Measurements from ENCODE around the gene XRCC6.
"Not testable (repeated sequence)": the region's sequence is repeated elsewhere in the genome, so short reads cannot be mapped to it uniquely, and the experiment has no call there.

Gene XRCC6

DNA sequence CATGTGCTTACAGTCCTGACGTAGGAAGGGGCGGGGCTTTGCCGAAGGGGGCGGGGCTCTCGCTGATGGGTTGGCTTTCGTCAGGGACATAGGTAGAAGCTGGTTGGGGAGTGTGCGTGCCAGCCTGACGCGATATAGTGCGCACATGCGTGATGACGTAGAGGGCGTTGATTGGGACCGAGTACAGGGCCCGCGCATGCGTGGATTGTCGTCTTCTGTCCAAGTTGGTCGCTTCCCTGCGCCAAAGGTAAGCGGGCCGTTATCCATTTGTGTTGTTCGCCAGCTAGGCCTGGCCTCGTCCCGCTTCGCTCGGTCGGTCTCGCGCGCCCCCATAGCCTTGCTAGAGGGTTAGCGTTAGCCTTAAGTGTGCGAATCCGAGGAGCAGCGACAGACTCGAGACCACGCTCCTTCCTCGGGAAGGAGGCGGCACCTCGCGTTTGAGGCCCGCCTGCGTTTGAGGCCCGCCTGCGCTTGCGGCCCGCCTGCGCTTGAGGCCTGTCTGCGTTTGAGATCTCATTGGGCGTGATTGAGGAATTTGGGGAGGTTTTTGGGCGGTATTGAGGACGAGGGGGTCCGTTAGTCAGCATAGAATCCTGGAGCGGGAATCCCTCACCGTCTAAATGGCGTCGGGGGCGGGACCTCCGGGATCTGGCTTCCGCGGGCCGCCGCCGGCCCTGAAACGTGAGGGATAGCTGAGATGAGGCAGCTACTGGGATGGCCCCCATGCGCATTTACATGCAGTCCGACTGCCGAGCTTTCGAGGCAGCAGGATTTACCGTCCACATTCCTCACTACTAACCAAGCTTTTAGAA is at the start of gene XRCC6:
Gene XRCC6, plus strand, starts transcription at position 197 of the 812 bp plus-strand sequence. CDS start 710 bp downstream, outside the sequence.
- TF ChIP-seq, protein P1, sequence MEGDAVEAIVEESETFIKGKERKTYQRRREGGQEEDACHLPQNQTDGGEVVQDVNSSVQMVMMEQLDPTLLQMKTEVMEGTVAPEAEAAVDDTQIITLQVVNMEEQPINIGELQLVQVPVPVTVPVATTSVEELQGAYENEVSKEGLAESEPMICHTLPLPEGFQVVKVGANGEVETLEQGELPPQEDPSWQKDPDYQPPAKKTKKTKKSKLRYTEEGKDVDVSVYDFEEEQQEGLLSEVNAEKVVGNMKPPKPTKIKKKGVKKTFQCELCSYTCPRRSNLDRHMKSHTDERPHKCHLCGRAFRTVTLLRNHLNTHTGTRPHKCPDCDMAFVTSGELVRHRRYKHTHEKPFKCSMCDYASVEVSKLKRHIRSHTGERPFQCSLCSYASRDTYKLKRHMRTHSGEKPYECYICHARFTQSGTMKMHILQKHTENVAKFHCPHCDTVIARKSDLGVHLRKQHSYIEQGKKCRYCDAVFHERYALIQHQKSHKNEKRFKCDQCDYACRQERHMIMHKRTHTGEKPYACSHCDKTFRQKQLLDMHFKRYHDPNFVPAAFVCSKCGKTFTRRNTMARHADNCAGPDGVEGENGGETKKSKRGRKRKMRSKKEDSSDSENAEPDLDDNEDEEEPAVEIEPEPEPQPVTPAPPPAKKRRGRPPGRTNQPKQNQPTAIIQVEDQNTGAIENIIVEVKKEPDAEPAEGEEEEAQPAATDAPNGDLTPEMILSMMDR (IDR thresholded peaks at IDR 0.05; ENCODE audit: borderline replicate concordance, insufficient read depth, low read depth, low read length) = no peak
- H3K4me3 ChIP-seq (ENCODE audit: low read depth, low read length) = peak within 1 kb of the TSS; percentile 89

DNA sequence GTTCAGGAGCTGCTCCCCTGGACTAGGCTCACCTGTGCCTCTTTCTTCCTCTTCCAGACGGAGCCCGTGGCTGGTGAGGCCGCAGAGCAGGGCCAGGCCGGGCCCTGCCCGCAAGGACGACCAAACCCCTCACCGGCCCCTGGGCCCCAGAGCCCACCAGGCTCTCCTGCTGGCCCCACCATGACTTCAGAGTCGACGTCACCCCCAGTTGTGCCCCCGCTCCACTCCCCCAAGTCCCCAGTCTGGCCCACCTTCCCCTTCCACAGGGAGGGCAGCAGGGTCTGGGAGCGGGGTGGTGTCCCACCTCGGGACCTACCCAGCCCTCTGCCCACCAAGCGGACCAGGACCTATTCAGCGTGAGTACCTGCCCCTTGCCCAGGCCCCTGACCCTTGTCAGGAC is 49.3 kb upstream of the XRCC6 start:
- TF ChIP-seq, protein P1 (IDR thresholded peaks at IDR 0.05; ENCODE audit: borderline replicate concordance, insufficient read depth, low read depth, low read length) = no peak
- H3K4me3 ChIP-seq (ENCODE audit: low read depth, low read length) = no peak overlapping the region

DNA sequence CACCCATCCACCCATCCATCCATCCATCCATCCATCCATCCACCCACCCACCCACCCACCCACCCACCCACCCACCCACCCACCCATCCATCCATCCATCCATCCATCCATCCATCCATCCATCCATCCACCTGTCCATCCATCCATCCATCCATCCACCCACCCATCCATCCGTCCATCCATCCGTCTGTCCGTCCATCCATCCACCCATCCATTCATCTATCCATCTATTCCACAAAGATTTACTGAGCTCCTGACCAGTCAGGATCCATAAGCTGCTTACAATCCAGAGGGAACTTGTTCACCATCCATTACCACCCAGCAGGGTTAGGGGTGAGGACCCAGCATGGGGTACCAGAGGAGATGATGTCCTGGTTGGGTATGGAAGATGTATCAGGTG is 48.8 kb upstream of the XRCC6 start:
- not testable (repeated sequence) for H3K4me3 ChIP-seq (ENCODE audit: low read depth, low read length)

DNA sequence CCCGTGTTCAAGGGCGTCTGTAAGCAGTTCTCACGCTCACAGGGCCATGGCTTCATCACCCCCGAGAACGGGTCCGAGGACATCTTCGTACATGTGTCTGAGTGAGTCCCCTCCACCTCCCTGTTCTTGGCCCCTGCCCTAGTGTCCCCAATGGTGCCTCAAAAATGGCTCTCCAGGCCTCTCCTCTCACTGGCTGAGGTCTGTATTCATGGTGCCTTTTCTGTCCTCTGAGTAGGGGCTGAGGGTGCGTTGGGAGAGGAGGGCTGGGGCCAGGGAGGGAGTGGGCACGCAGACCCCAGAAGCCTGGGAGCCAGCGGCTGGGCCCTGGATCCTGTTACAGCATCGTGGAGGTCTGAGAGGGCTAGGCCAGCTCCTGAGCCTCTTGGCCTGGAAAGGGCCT is 47.4 kb upstream of the XRCC6 start:
- TF ChIP-seq, protein P1 (IDR thresholded peaks at IDR 0.05; ENCODE audit: borderline replicate concordance, insufficient read depth, low read depth, low read length) = no peak
- H3K4me3 ChIP-seq (ENCODE audit: low read depth, low read length) = no peak overlapping the region

DNA sequence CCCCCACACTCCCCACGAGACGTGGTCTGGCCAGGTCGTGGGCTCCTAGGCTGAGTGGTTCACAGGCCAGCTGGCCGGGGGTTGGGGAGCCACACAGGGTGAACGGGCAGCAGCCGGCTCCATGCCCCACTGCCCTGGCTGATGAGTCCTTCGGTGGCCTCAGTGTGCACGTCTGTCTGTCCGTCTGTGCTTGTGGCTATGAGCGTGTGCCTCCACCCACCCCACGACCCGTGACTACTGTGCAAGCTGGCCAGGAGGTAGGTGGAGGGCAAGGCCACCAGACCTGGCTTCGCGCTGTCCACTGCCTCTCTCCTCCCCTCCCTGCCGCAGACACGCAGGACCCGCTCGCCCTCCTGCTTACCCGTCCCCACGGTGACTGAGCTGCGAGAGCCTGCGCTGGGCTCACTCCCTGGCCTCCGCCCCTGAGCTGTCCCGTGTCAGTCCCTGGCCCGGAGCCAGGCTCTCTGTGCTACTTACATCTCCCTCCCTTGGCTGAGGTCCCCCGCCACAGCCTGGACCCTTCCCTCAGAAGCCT is 46.2 kb upstream of the XRCC6 start:
- TF ChIP-seq, protein P1 (IDR thresholded peaks at IDR 0.05; ENCODE audit: borderline replicate concordance, insufficient read depth, low read depth, low read length) = no peak
- no peak overlapping the region for H3K4me3 ChIP-seq (ENCODE audit: low read depth, low read length)

DNA sequence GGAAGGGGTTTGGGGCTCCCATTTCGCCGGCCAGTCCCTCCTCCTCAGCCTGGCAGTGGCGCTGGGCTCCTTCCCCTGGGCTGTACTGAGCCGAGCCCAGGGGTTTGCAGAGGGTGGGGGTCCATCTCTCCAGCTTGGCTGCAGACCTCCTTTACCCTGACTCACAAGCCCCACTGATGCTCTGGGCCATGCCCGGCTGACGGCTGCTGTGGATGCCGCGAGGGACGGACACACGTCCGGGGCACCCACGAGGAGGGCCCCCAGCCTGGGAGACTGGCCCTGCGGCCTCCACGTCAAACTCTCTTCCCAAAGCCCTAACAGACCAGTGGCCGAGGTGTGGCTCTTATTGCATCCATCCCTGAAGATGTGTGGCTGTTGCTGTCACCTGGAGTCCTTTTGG is 45.6 kb upstream of the XRCC6 start:
- no peak overlapping the region for H3K4me3 ChIP-seq (ENCODE audit: low read depth, low read length)
- TF ChIP-seq, protein P1 (IDR thresholded peaks at IDR 0.05; ENCODE audit: borderline replicate concordance, insufficient read depth, low read depth, low read length) = no peak

DNA sequence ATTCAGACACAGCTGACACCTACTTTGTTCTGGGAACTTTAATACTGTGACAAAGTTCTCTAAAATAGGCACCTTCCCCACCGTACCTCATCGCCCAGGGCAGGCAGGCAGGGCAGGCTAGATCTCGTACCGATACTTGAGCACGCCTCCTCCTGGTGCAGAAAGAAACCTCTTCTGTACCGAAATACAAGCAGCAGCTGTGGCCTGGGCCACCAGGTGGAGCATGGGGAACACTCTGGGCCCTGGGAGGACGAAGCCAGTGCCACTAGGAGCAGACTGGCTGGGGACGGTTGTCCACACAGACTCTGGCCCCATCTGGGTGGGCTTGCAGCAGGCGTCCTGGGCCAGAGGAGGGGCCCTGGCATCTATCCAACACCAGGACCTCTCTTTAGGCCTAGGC is 44.2 kb upstream of the XRCC6 start:
- no peak overlapping the region for H3K4me3 ChIP-seq (ENCODE audit: low read depth, low read length)
- TF ChIP-seq, protein P1 (IDR thresholded peaks at IDR 0.05; ENCODE audit: borderline replicate concordance, insufficient read depth, low read depth, low read length) = peak; percentile 61; the same call in 1 of the 2 replicates
